Measurements from ENCODE around the gene HOXD13. TPM values are rescaled to one million over a fixed set of nuclear protein-coding genes. Genes with fewer than 3 reads are reported as not detected.

HOXD13 gene
- total and polyA plus RNA-seq, 2 of the 13 experiments (the other 11 are each of a cell fraction or from before 2014, with no cell fraction given): not detected

- Histone ChIP-seq H2AFZ (ENCODE audit: low read length) (no peak overlapping the region), H3K36me3 (replicated peaks in 1 of 2; ENCODE audit: control insufficient read depth in 1 of 2, insufficient read depth in 2 of 2, low read length in 2 of 2) (no peaks in the 10 kb centered on the region), H3K9ac (ENCODE audit: insufficient read depth, low read depth, low read length) (no peak overlapping the region), H3K9me3 (ENCODE audit: low read length) (no peaks in the 10 kb centered on the region), H3K27me3 (ENCODE audit: control insufficient read depth in 1 of 2, insufficient read depth in 2 of 2, low read length in 2 of 2) (peaks cover 7 to 87% of the 10 kb centered on the region in 2 experiments; a peak in 4 of 5 replicates), H4K20me1 (ENCODE audit: insufficient read depth, low read length) (no peaks in the 10 kb centered on the region), H3K79me2 (ENCODE audit: insufficient read depth, low read length) (no peaks in the 10 kb centered on the region), H3K4me2 (ENCODE audit: low read depth, low read length) (no peak overlapping the region), H3K4me3 (replicated peaks in 1 of 3; ENCODE audit: insufficient read depth in 1 of 3, low read depth in 2 of 3, low read length in 3 of 3) (no peak overlapping the region), H3K4me1 (ENCODE audit: insufficient read depth, low read length) (0 out of 2 replicates have a peak, but pooled peaks cover under 1% of the 10 kb centered on the region), H3K27ac (ENCODE audit: extremely low read length, insufficient read depth, low read length) (no peak overlapping the region)
- in situ Hi-C loops (cut with HindIII; ENCODE audit: extremely low pct_ligation_motif_present, low pct_unique_long_range_greater_than_20kb): no loop called here
- TF ChIP-seq NBN (conservative IDR thresholded peaks at IDR 0.05): no peak
- TF ChIP-seq TAF1 (CRISPR knock-in tag; IDR thresholded peaks at IDR 0.05): no peak
- TF ChIP-seq TEF (CRISPR knock-in tag; IDR thresholded peaks at IDR 0.05): no peak
- TF ChIP-seq NR2F1 (CRISPR knock-in tag; IDR thresholded peaks at IDR 0.05): no peak
- no peak for TF ChIP-seq SOX6 (IDR thresholded peaks at IDR 0.05)
- no peak for TF ChIP-seq SOX6 (CRISPR knock-in tag; IDR thresholded peaks at IDR 0.05)
- TF ChIP-seq ZNF160 (CRISPR knock-in tag; IDR thresholded peaks at IDR 0.05): no peak
- TF ChIP-seq ZSCAN31 (CRISPR knock-in tag; IDR thresholded peaks at IDR 0.05; ENCODE audit: low read depth): no peak
- no peak for TF ChIP-seq EZH2 (conservative IDR thresholded peaks at IDR 0.05; ENCODE audit: low read depth, low read length)
- no peak for TF ChIP-seq GABPA (IDR thresholded peaks at IDR 0.05; ENCODE audit: low read depth, low read length)
- no peak for TF ChIP-seq GABPA (CRISPR knock-in tag; IDR thresholded peaks at IDR 0.05; ENCODE audit: low read depth)
- no peak for TF ChIP-seq SAP130 (CRISPR knock-in tag; IDR thresholded peaks at IDR 0.05; ENCODE audit: low read depth)
- FAIRE-seq (no peak), DNase-seq (ENCODE audit: low spot score) (no peak), ATAC-seq (no peak)
- POLR2A ChIA-PET: no interaction called here
- no TSS peak for BruUV-seq (replicated peaks)
- intact Hi-C loops (cut with micrococcal nuclease; ENCODE audit: unreplicated experiment): no loop called here
- WGBS (ENCODE audit: low lambda C conversion rate): 17% methylated on average over 4 of the region's 4 CpGs
- CTCF ChIA-PET (ENCODE audit: low intra/inter-chr PET ratio, low total read pairs): no interaction called here
Measured at GRCh38 chr2:176134035-176134434, 41.5 kb downstream of the HOXD13 start.

All from HepG2 (cell line).